Neutrophil (primary cell): ENCODE measurements around the gene KLK4.

Experiments
- H3K27ac ChIP-seq: fragments of 200-600 bp; sonication (generic); 2 replicates; pipeline ENCODE4 v1.5.1; 2016; ENCODE audit warnings: mild to moderate bottlenecking, moderate library complexity
- H3K27me3 ChIP-seq: fragments of 200-600 bp; sonication (generic); 2 replicates; pipeline ENCODE4 v1.6.0; 2016; ENCODE audit warnings: mild to moderate bottlenecking
- H3K36me3 ChIP-seq: fragments of 200-600 bp; sonication (generic); 2 replicates; pipeline ENCODE4 v1.5.1; 2017
- H3K4me1 ChIP-seq, 2 experiments: fragments of 200-600 bp in 1 of 2; sonication (generic) in 1 of 2; 1 replicate in 1 of 2; 2 replicates in 1 of 2; pipeline versions ENCODE4 v1.5.1 to v1.6.1; 2013 to 2016; ENCODE audit warnings: low read depth in 1 of 2, low read length in 1 of 2, mild to moderate bottlenecking in 1 of 2, moderate library complexity in 1 of 2; ENCODE audit not compliant: control insufficient read depth in 1 of 2, insufficient read depth in 1 of 2
- H3K4me3 ChIP-seq, 2 experiments: fragments of 200-600 bp in 1 of 2; sonication (generic) in 1 of 2; 1 replicate in 1 of 2; 2 replicates in 1 of 2; pipeline ENCODE4 v1.5.1; 2013 to 2016; ENCODE audit warnings: low read depth in 1 of 2, low read length in 1 of 2, mild to moderate bottlenecking in 1 of 2, moderate library complexity in 1 of 2
- H3K9me3 ChIP-seq: fragments of 200-600 bp; sonication (generic); 2 replicates; pipeline ENCODE4 v1.5.1; 2016
- CTCF ChIP-seq: fragments of 200-600 bp; sonication (generic); IDR thresholded peaks from 2 replicates; pipeline ENCODE4 v1.5.1; 2016; ENCODE audit warnings: antibody characterized with exemption

The KLK4 gene

GRCh38 chr19:50912102-50912599 is 956 bp upstream of the KLK4 start:
- no peaks in the 10 kb centered on the region for H3K36me3 ChIP-seq
- H3K4me3 ChIP-seq, result no peak overlapping the region
- H3K27me3 ChIP-seq, result peaks cover 81% of the 10 kb centered on the region
- H3K9me3 ChIP-seq, result no peaks in the 10 kb centered on the region
- H3K4me1 ChIP-seq, result no peaks in the 10 kb centered on the region
- no peak for TF ChIP-seq CTCF
- H3K27ac ChIP-seq, result no peak overlapping the region

- Histone ChIP-seq H3K27ac (no peak overlapping the region), H3K4me3 (no peak overlapping the region), H3K27me3 (peaks cover 78% of the 10 kb centered on the region), H3K9me3 (no peaks in the 10 kb centered on the region), H3K36me3 (no peaks in the 10 kb centered on the region), H3K4me1 (no peaks in the 10 kb centered on the region)
- TF ChIP-seq CTCF, result no peak
These were observed 473 bp downstream of the KLK4 start for GRCh38 chr19:50910722-50911121.

- no peak for TF ChIP-seq CTCF
- no peaks in the 10 kb centered on the region for H3K4me1 ChIP-seq
These were observed 1.7 kb downstream of the KLK4 start for GRCh38 chr19:50909240-50910070.

GRCh38 chr19:50908336-50908735 is 2.9 kb downstream of the KLK4 start:
- Histone ChIP-seq H3K4me1 (no peaks in the 10 kb centered on the region), H3K27me3 (peaks cover 75% of the 10 kb centered on the region), H3K36me3 (no peaks in the 10 kb centered on the region), H3K27ac (no peak overlapping the region), H3K9me3 (no peaks in the 10 kb centered on the region), H3K4me3 (no peak overlapping the region)
- TF ChIP-seq CTCF, result no peak

More at GRCh38 chr19:50909240-50910070, 1.7 kb downstream of the KLK4 start:
- Histone ChIP-seq H3K9me3 (no peaks in the 10 kb centered on the region), H3K4me3 (no peak overlapping the region), H3K27me3 (peaks cover 80% of the 10 kb centered on the region), H3K27ac (no peak overlapping the region), H3K36me3 (no peaks in the 10 kb centered on the region)

GRCh38 chr19:50906217-50906616 is 5.0 kb downstream of the KLK4 start:
- H3K36me3 ChIP-seq, result no peaks in the 10 kb centered on the region
- H3K4me3 ChIP-seq, result no peak overlapping the region
- peaks cover 58% of the 10 kb centered on the region for H3K27me3 ChIP-seq
- H3K27ac ChIP-seq, result no peak overlapping the region
- H3K9me3 ChIP-seq, result no peaks in the 10 kb centered on the region
- no peaks in the 10 kb centered on the region for H3K4me1 ChIP-seq
- TF ChIP-seq CTCF, result no peak
